B cell (primary cell): Measurements from ENCODE around the gene MRM2. TPM values are rescaled to one million over a fixed set of nuclear protein-coding genes. Genes with fewer than 3 reads are reported as not detected.

ENCODE experiments used
- ATAC-seq: fragments of 200-7000 bp; cut with Tn5 transposase; one replicate; pipeline ENCODE4 v1.10.0; 2021; ENCODE audit warnings: low read depth, mild to moderate bottlenecking, moderate number of reproducible peaks, moderate library complexity
- CTCF ChIA-PET: fragments of 350-600 bp; sonication (Branson Sonifier 250); formaldehyde crosslinking; loops from one replicate; lab custom pipeline; 2021; ENCODE audit warnings: antibody characterized with exemption, inconsistent platforms; lab: Charles Lee
- POLR2A ChIA-PET: fragments of 350-600 bp; sonication (Branson Sonifier 250); formaldehyde crosslinking; loops from one replicate; lab custom pipeline; 2021; ENCODE audit warnings: antibody characterized with exemption; lab: Charles Lee
- DNase-seq: peaks from one replicate; pipeline ENCODE4 v3.0.0; 2013
- H2AFZ ChIP-seq: 2 replicates; pipeline ENCODE4 v1.6.1; 2012; ENCODE audit warnings: mild to moderate bottlenecking, low read depth, low read length; ENCODE audit not compliant: insufficient read depth, poor library complexity, severe bottlenecking
- H3K27ac ChIP-seq, 2 donors: 1 replicate in 1 of 2; 2 replicates in 1 of 2; pipeline ENCODE4 v1.5.1; 2012 to 2013; ENCODE audit warnings: low read length in 2 of 2, mild to moderate bottlenecking in 2 of 2, moderate library complexity in 1 of 2
- H3K27me3 ChIP-seq, 4 experiments: fragments of 200-600 bp in 1 of 4; sonication (generic) in 1 of 4; replicated peaks in 1 of 4; 1 replicate in 2 of 4; 2 replicates in 2 of 4; pipeline versions ENCODE4 v1.6.1 to v1.7.0; 2013 to 2016; ENCODE audit warnings: low read length in 3 of 4, mild to moderate bottlenecking in 2 of 4, mixed read lengths in 1 of 4, moderate library complexity in 1 of 4; ENCODE audit not compliant: insufficient read depth in 4 of 4, control insufficient read depth in 3 of 4; ENCODE audit errors: control extremely low read depth in 1 of 4
- H3K36me3 ChIP-seq, 2 experiments: replicated peaks in 1 of 2; 1 replicate in 1 of 2; 2 replicates in 1 of 2; pipeline versions ENCODE4 v1.6.1 to v1.7.1; 2013; ENCODE audit warnings: low read length in 1 of 2; ENCODE audit not compliant: insufficient read depth in 2 of 2, control insufficient read depth in 1 of 2; ENCODE audit errors: control extremely low read depth in 1 of 2, extremely low read depth in 1 of 2
- H3K4me1 ChIP-seq, 2 donors: fragments of 200-600 bp in 1 of 2; sonication (generic) in 1 of 2; 1 replicate in 1 of 2; 2 replicates in 1 of 2; pipeline versions ENCODE4 v1.5.1 to v1.6.1; 2013 to 2017; ENCODE audit warnings: low read length in 2 of 2; ENCODE audit not compliant: control insufficient read depth in 2 of 2, insufficient read depth in 2 of 2
- H3K4me2 ChIP-seq: replicated peaks from 2 replicates; pipeline ENCODE3; 2012; ENCODE audit warnings: mild to moderate bottlenecking, low read depth, low read length; ENCODE audit not compliant: poor library complexity, severe bottlenecking
- H3K4me3 ChIP-seq, 5 experiments: fragments of 200-600 bp in 1 of 5; sonication (generic) in 1 of 5; 1 replicate in 3 of 5; 2 replicates in 2 of 5; pipeline versions ENCODE4 v1.5.1 to v1.7.0; 2011 to 2016; ENCODE audit warnings: low read length in 4 of 5, mild to moderate bottlenecking in 4 of 5, low read depth in 2 of 5, control low read depth in 1 of 5, moderate library complexity in 1 of 5; ENCODE audit not compliant: insufficient read depth in 1 of 5; ENCODE audit errors: control extremely low read depth in 1 of 5, extremely low read depth in 1 of 5
- H3K79me2 ChIP-seq: fragments of 200-600 bp; sonication (generic); one replicate; pipeline ENCODE4 v1.6.0; 2016; ENCODE audit warnings: low read length; ENCODE audit not compliant: control insufficient read depth, insufficient read depth
- H3K9ac ChIP-seq: fragments of 200-600 bp; sonication (generic); 2 replicates; pipeline ENCODE4 v1.6.1; 2017; ENCODE audit warnings: mild to moderate bottlenecking, low read length, moderate library complexity
- H3K9me3 ChIP-seq, 3 donors: one replicate each; pipeline versions ENCODE4 v1.6.1 to v1.7.1; 2013; ENCODE audit warnings: low read length in 2 of 3; ENCODE audit not compliant: control insufficient read depth in 2 of 3, insufficient read depth in 1 of 3; ENCODE audit errors: control extremely low read depth in 1 of 3
- H4K20me1 ChIP-seq: 2 replicates; pipeline ENCODE4 v1.6.0; 2012; ENCODE audit warnings: mild to moderate bottlenecking, low read length; ENCODE audit not compliant: insufficient read depth, control insufficient read depth, poor library complexity, severe bottlenecking
- H3K27ac Mint-ChIP-seq: one replicate; pipeline ENCODE4 v1.8.0; 2021; ENCODE audit warnings: mixed read lengths
- H3K27me3 Mint-ChIP-seq: one replicate; pipeline ENCODE4 v1.8.0; 2021; ENCODE audit warnings: mixed read lengths
- H3K4me1 Mint-ChIP-seq: one replicate; pipeline ENCODE4 v1.8.0; 2021; ENCODE audit warnings: mixed read lengths
- H3K4me3 Mint-ChIP-seq: one replicate; pipeline ENCODE4 v1.8.0; 2021; ENCODE audit warnings: mixed read lengths
- H3K9me3 Mint-ChIP-seq: one replicate; pipeline ENCODE4 v1.8.0; 2022; ENCODE audit warnings: mixed read lengths; ENCODE audit not compliant: insufficient read depth
- CTCF ChIP-seq: fragments of 200-600 bp; IDR thresholded peaks from one replicate; pipeline ENCODE4 v1.8.0; 2022; ENCODE audit warnings: antibody characterized with exemption, mild to moderate bottlenecking
- EZH2 ChIP-seq: IDR thresholded peaks from 2 replicates; pipeline ENCODE4 v1.6.1; 2012; ENCODE audit warnings: borderline replicate concordance, low read depth, mild to moderate bottlenecking, moderate library complexity, low read length; ENCODE audit not compliant: insufficient read depth, poor library complexity, severe bottlenecking
- WGBS: methylation state at CpG from one replicate; pipeline ENCODE4 v1.1.5; 2013; ENCODE audit warnings: missing lambda C conversion rate; ENCODE audit not compliant: insufficient coverage; 5-methylcytosine and 5-hydroxymethylcytosine counted together
- intact Hi-C: fragments of 100-400 bp; cut with micrococcal nuclease; formaldehyde crosslinking; loops from one replicate; pipeline ENCODE4 v1.10.0; 2022
- polyA plus RNA-seq: library from polyadenylated mRNA; depleted of rRNA; stranded (reverse); fragments of >200 nt; gene quantifications from 2 replicates; pipeline ENCODE4 v1.2.3, GENCODE V29; 2012
- total RNA-seq, 2 donors: library from RNA; stranded (reverse); fragments of 120-200 nt in 1 of 2; gene quantifications; 1 replicate in 1 of 2; 2 replicates in 1 of 2; pipeline versions ENCODE4 v1.2.3 to v1.2.4, GENCODE V29; 2013 to 2022

MRM2 gene
- total and polyA plus RNA-seq, 2 donors (not counting 1 experiment from before 2014, with no cell fraction given), result 9.2 to 29.0 TPM

GRCh38 chr7:2247141-2247995 is 5.4 kb upstream of the MRM2 start:
- Histone ChIP-seq H3K36me3 (peaks cover 0 to 3% of the 10 kb centered on the region in 2 experiments), H3K27me3 (no peaks in the 10 kb centered on the region), H4K20me1 (no peaks in the 10 kb centered on the region), H2AFZ (no peak overlapping the region), H3K4me3 (no peak overlapping the region), H3K27ac (no peak overlapping the region), H3K9me3 (peaks cover 0 to 4% (median 0%) of the 10 kb centered on the region in 3 donors), H3K4me1 (peaks cover 30 to 60% of the 10 kb centered on the region in 2 donors), H3K4me2 (no peak overlapping the region), H3K79me2 (peaks cover 20% of the 10 kb centered on the region), H3K9ac (no peak overlapping the region)
- TF ChIP-seq CTCF (peak; percentile 73), EZH2 (no peak)
- Mint-ChIP-seq H3K9me3 (no peaks in the 10 kb centered on the region), H3K27ac (peak overlapping the region; percentile 53), H3K27me3 (no peaks in the 10 kb centered on the region), H3K4me3 (no peak overlapping the region), H3K4me1 (peaks cover 50% of the 10 kb centered on the region)
- peak; percentile 58 for DNase-seq
- CTCF ChIA-PET, result interaction anchor here (0.7 to 3.0 kb wide), 6 partner anchors 12 to 101 kb away, joined by 3 to 36 read pairs (median 4); no protein-coding TSS in a partner anchor
- WGBS, result 95% methylated on average over 20 of the region's 36 CpGs
- intact Hi-C loops, result loop anchor here (1.0 kb wide), 1 partner anchor 101 kb away; no protein-coding TSS in a partner anchor
- no peak for ATAC-seq
- POLR2A ChIA-PET, result interaction anchor here (1.1 kb wide), 1 partner anchor 10 kb away, joined by 5 read pairs; no protein-coding TSS in a partner anchor
